CD4-positive, alpha-beta T cell treated with Interleukin-6 at 100 ng/mL for 8 hours (primary cell): ENCODE data around the gene SLC16A9.

Experiments
- DNase-seq: peaks from one replicate; pipeline ENCODE4 v3.0.0-alpha.2; 2020; ENCODE audit warnings: mixed read lengths, low spot score

The SLC16A9 gene

DNA sequence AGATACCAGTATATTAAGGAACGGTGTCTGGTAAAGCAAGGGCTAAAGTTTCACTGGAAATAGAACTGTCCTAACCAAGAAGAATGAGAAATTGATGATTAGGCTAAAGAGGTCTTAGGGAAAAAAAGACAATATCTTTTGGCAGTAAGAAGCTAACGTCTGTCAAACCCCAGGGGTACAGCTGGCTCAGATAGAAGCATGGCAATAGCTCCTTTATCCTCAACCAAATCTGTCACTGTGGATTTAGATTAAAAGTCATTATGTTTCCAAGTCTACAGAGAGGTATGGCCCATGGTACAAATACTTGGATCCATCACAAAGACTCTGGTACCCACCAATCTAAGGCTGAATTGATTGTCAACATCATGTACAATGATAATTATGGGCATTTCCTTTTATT lies 8.6 kb upstream of the SLC16A9 start:
- no peak for DNase-seq

DNA sequence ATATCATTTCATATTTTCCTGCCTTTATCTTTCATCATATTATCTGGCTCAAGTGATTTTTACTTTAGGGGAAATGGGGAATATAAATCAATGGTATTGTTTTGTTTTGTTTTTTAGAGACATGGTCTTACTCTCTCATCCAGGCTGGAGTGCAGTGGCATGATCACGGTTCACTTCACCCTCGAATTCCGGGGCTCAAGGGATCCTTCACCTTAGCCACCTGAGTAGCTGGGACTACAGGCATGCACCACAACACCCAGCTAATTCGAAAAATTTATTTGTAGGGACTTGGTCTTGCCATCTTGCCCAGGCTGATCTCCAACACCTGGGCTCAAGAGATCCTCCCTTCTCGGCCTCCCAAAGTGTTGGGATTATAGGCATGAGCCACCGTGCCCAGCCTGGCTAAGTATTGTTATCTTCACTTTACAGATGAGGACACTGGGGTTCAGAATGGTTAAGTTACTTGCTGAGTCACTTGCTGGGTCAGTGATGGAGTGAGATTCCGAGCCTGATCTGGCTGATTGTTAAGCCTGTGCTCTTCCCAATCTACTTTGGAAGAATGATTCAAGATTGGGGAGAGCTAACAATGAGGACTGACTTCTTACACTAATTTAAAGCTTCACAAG lies 3.7 kb upstream of the SLC16A9 start:
- DNase-seq, result no peak

DNA sequence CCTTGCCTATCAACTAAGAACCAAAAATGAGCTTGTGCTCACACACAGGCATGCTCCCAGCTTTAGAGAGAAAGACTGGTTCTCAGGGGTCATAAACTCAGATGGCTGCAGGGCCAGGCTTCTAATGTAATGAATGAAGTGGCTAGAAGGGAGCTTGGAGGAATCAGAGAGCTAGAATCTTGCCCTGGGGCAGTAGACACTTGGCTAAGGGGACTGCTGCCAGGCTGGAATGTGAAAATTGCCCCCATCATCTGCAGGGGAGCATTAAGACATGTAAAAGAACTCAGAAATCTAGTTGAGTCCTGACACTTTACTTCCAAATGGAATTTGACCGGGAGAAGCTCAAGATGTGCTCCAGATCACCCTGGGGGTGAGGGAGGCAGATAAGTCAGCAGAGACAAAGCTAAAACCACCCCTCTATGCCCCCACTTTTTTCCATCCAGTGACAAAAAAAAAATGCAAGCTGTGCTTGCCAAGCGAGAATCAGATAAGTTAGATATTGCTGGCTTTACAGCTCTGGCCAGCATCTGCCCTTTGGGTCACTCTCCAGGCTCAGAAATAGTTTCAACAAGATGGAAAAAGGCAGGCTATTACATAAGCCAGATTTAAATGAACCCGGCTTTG lies 2.3 kb upstream of the SLC16A9 start:
- no peak for DNase-seq

DNA sequence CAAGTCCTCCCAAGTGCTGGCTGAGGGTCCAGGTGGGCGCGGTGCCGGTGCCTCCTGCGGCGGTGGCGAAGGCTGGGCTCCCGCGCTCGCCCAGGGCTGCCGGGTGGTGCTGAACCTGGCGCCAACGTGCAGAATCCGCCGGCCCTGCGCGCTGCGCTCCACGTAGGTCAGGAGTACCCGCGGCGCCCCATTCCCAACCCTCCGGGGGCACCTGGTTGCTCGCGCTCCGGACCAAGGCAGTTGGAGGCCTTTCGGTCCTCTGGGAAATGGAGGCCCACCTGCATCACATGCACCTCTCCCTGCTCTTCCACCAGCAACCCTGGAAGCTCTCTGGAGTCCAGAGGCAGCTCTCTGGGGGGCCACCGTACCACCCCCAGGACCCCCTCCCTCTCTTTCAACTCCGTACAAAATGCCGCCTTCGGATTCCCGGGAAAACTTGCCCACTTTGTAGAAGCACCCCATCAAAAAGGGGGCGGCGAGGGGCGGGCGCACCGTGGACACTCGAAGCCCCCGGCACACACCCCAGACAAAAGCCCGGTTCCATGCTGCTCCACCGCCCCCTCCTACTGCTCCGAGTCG lies 745 bp downstream of the SLC16A9 start:
- DNase-seq, result no peak

DNA sequence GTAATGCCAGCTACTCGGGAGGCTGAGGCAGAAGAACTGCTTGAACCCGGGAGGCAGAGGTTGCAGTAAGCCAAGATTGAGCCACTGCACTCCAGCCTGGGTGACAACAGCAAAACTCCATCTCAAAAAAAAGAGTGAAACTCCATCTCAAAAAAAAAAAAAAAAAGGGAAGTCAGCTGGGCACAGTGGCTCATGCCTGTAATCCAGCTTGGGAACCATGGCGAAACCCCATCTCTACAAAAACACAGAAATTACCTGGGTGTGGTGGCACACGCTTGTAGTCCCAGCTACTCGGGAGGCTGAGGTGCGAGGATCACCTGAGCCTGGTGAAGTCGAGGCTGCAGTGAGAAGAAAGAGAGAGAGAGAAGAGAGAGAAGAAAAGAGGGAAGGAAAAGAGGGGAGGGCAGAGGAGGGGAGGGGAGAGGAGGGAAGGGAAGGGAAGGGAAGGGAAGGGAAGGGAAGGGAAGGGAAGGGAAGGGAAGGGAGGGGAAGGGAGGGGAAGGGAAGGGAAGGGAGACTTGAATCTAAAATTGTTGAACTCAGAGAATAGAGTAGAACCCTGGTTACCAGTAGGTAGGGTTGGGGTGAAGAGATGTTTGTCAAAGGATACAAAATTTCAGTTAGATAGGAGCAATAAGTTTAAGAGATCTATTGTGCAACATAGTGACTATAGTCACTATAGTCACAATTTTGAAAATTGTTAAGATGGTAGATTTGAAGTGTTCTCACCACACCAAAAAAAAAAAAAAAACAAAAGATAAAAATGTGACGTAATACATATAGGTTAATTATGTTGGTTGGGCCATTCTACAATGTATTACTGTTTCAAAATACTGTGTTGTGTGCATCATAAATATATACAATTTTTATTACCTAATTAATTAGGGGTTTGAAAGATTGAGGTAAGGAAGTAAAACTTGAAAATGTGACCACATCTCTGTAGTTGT lies 2.5 kb downstream of the SLC16A9 start:
- DNase-seq, result no peak

DNA sequence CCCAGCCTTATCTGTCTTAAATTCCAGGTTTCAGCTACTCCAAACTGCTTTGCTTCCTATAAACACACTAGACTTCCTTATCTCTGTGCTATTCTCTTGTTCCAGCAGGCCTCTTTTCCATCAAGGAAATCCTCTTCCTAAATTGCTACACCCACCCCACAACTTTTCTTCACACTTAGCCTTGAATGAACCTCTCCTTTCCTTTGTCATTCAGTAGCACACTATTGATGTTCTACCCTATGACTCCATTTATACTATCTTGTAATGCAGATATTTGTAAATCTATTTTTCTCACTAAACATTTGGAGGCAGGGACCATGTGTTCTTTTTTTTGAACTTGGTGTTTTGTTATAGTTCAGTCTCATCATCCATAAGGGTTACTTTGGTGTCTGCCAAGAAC lies 3.7 kb downstream of the SLC16A9 start:
- no peak for DNase-seq

DNA sequence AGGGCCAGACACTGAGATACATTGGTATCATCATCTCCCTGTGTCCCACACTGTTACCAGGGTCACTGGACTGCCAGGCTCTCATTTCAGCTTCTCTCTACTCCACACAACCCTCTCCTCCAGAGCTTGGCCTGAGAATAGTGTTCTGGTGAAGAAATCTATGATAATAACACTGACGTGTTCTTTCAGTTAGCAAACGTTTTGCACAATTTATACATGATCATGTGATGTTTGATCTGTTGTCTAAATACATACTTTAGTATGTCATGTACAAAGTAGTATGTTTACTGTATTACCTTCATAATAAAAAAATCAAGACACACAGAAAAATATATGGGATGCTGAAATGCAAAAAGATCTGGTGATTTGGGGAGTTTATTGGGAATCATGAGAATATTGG lies 5.0 kb downstream of the SLC16A9 start:
- no peak for DNase-seq

DNA sequence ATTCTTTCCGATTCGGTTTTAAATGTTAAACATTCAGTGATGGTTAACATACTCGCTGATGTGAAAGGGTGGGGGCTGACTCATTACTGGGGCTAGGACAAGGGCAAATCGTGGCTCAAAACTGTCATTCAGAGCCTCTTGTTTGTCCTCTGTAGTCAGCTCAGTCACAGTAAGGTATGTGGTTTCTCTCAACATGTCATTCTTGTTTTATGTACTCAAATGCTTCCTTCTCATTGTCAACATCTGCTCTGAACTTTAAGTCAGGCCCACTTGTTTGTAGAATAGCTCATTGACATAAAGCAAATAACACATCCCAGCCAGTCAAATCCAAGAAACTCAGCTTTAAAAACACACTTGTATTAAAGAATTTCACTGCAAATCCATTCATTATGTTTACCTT lies 7.3 kb downstream of the SLC16A9 start:
- DNase-seq, result no peak

DNA sequence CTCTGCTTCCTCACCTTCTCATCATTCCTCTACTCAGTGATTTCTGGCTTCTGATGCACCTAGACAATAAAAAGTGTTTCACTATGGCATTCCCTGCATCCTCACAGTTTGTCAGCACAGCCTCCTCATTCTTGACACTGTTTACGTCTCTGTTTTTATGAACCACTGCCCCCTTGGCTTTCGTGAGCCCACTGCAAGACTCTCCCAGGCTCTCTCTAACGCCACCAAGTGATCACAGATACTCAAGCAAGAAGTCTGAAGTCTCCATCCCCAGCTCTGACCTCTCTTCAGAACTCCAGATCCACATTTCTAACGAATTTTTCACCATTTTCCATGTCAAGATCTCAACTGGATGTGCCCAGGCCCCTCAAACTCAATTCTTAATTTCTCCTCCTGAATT lies 8.9 kb downstream of the SLC16A9 start:
- DNase-seq, result no peak

DNA sequence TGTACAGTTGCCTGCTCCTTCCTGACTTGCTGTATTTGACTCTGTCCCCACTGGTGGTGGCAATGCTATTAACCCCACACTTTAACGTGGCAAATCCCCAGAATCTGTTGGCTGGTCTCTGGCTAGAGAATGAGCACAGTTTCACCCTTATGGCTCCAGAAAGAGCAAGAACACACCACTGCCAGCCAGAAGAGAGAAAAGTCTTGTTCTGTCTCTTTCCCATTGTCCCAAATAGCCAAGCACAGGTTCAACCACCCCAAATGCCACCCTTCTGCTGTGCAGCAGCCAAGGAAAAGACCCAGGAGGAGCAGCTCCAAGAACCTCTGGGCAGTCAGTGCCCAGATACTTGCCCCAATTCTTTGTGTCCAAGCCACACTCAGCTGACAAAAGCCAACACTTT lies 11.3 kb downstream of the SLC16A9 start:
- no peak for DNase-seq

DNA sequence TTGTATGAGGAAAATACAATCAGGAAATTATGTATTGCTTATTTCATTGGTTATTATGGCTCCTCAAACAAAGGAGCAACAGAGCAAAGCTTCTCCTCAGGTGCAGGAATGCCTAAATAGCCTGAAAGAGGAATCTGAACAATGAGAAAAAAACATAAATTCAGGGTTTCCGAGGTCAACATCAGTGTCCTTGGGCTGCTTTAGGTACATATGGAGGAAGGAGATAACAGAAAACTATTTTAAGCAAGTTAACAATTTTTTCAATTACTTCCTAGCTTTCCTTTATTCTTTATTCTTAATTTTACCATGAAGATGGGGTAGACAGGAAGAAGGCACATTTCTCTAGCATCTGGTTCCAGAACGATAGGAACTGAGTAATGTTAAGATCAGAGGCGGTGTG lies 14.0 kb downstream of the SLC16A9 start:
- DNase-seq, result no peak

DNA sequence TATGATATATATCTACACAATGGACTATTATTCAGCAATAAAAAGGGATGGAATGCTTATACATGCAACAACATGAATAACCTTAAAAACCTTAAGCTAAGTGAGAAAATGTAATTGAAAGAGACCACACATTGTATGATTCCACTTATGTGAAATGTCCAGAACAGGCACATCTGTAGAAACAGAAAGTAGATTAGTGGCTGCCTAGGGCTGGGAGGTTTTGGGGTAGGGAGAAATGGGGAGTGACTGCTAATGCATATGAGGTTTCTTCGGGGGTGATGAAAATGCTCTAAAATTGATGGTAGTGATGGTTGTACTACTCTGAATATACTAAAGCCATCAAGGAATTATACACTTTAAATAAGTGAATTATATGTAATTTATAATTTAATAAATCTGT lies 14.7 kb downstream of the SLC16A9 start:
- DNase-seq, result no peak

DNA sequence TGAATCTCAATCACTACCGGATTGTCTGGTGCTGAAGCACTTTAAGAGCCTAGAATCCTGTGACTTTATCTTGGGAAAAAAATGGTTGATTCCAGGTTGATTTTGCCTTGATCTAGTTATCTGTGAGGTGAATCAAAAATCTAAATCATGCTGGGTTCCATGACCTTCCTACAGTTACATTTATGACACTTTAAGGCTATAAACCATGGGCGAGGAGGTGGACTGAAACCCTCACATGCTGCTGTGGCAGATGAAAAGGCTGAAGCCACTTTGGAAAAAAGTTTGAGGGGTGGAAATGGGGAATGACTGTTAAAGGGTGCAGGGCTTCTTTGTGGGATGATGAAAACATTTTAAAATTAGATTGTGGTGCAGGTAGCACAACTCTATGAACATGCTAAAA lies 17.5 kb downstream of the SLC16A9 start:
- DNase-seq, result no peak

DNA sequence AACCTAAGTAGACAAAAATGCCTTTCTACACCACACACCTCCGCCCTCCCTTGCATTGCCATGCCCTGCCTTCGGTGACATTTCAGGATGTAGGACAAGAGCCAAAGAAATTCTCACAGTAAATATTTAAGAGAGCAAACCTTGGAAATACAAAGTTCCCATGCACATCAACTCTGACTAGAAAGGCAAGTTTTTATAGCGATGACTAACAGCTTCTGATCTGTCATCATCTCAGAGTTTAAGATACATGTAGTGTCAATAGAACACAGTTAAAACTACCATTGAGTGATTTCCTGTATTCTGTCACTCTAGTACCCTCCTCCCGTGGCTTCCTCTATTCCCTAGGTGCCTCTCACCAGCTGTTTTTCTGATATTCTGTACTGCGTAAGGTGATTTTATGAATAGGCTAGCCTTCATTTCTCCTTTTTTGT lies 20.7 kb downstream of the SLC16A9 start:
- DNase-seq, result no peak

DNA sequence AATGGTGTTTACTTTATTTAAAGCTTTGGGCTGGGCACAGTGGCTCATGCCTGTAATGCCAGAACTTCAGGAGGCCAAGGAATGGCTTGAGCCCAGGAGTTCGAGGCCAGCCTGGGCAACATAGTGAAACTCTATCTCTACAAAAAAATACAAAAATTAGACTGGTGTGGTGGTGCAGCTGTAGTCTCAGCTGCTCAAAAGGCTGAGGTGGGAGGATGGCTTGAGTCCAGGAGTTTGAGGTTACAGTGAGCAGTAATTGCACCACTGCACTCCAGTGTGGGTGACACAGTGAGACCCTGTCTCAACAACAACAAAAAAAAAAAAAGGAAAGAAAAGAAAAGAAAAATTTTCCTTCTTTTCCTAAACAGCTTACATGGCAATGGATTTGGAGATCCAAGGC lies 22.0 kb downstream of the SLC16A9 start:
- no peak for DNase-seq

DNA sequence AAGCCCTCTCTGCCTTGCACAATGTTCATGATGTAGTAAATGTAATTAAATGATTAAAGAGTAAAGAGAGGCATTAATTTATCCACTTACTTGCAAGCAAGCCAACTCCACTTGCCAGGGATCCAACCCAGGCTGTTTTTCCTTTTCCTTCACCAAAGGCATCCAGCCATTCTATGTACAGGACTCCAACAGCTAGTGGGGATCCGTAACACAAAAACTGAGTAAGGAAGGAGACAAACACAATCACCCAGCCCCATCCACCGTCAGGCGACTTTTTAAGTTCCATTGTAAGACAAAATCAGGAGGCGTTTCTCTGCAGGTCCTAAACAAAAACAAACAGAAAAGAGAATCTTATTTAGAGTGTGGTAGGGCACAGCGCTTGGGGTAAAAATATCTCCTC lies 25.6 kb downstream of the SLC16A9 start:
- no peak for DNase-seq

DNA sequence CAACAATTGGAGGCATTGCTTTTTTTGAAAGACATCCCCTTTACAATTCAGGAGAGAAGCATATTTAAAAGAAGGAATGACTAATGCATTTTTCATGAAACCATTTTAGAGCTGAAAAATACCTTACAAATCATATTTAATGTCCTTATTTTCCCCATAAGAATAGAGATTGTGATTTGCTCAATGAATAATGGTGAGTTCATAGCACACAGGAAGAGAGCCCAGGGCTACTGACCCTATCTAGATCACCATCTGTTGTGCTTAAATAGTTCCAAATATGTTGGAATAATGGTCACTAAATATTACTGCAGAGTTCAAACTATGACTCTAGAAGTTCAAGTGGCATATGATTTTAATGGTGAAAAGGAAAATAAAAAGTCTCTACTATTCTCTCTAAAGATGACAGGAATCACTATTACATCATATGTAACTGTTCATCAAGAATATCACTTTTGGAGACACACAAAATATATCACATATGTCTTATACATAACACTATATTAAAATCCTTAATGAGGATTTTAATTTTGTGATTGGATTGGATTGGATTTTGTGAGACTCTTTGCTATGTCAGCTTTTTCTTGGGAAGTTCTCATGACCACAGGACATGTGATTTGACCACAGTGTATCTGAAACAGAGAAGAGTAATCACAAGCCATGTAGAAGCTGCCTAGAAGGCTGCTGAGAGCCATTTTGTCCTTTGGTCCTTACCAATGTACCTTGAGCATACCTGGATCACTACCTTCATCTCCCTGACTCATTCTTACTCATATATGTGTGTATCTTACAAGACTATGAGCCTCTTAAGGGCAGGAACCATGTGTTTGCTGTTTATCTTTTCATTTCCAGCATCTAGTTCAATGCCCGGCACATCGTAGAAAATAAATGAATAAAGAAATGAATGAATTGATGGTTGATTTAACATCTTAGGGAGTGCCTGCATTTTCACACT lies 26.4 kb downstream of the SLC16A9 start:
- DNase-seq, result no peak

DNA sequence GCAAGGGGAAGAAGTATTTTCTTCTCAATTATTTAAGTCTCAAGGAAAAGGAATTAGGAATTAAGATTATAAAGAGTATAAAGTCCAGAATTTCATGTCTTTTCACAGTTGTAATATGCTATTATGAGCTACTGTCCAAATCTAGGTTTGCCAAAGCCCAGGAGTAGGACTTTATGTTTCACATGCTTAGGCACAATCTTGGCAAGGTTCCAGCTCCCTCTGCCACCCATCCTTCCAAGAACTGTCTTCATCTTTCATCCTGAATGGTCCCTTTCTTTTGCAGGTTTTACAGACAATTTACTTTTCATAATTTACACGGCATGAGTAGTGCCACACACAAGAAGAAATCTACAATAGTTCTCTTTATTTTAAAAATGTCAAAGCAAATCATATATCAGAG lies 29.5 kb downstream of the SLC16A9 start:
- no peak for DNase-seq

DNA sequence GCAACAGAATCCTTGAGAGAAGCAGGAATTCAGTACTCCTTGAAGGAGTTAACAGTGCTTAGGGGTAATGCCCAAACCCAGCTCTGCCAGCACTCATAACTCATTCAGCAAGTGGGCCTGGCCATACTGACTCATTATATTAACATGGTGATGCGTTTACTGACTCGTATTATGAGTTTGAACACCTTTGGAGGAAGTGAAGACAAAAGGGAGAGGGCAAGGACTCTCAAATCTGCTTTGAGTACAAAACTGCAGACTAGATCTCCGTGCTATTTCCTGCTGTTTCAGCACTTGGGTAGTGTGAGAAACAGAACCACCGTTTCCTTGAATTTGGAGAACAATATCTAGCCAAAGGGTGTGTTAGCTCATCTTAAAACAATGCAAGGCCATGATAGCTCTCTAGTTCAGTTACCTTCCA lies 30.8 kb downstream of the SLC16A9 start:
- DNase-seq, result no peak

DNA sequence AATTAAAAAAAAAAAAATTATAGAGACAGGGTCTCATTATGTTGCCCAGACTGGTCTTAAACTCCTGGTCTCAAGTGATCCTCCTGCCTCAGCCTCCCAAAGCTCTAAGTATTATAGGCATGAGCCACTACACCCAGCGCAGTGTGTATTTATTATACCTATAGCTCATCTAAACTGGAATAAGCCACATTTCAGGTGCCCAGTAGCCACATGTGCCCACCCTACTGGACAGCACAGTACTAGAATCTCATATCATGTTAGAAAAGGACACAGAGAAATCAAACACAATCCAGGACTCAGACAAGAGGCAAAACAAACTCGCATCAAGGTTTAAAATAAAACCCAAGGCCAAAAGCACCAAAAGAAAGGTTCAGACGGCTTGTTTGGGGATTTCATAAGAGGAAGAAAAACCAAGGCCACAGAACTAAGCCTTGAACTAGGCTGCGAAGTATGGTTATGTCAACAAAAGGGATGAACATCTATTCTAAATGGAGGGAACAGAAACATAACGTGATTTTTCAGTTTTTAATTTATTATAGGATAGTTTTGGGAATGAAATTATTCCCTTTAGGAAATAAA lies 32.3 kb downstream of the SLC16A9 start:
- DNase-seq, result no peak

DNA sequence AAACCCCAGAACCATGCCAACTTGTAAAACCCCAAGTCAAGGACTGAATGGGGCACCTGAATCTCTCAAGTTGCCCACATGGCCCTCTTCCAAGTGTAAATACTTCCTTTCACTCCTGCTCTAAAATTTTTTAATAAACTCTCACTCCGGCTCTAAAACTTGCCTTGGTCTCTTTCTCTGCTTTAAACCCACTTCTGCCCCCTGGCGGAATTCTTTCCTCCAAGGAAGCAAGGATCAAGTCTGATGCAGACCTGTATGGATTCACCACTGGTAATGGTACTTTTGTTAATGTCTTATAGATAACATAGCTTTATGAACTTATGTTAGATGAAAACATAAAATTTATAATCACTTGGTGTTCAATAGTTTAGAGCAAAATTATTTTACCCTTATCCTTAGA lies 33.8 kb downstream of the SLC16A9 start:
- DNase-seq, result no peak
